Thyroid gland (tissue), 4 donors: ENCODE data around the gene CDH18.

Source experiments
- POLR2A ChIP-seq, 2 donors: fragments of 450-650 bp; IDR thresholded peaks; one replicate each; pipeline ENCODE4 v1.6.1; 2017; ENCODE audit warnings: antibody characterized with exemption in 2 of 2, mild to moderate bottlenecking in 2 of 2, moderate library complexity in 1 of 2
- TF ChIP-seq, protein P1 (sequence below), 6 experiments: fragments of 200-600 bp in 3 of 6; fragments of 450-650 bp in 3 of 6; sonication (generic) in 3 of 6; IDR thresholded peaks; one replicate each; pipeline ENCODE4 v1.5.1; 2016 to 2019; ENCODE audit warnings: antibody characterized with exemption in 6 of 6, mild to moderate bottlenecking in 2 of 6, inconsistent platforms in 1 of 6, moderate library complexity in 1 of 6

DNA sequence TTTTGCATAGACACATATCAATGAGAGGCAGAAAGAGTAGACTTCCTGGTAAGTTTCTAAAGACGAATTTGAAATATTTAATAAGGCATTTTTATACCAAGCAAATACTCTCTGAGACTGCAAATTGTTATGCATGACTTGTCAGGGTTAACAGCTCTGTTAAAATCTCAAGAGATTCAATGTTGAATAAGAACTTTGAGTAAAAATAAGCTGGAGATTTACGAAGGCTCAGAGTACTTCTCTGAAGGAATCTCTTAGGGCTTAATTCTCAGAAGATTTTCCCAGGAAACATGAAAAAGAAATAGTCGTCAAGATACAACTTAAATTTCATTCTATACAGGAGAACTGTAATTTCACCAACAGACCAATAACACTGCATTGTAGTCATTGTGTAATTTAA is 259.4 kb downstream of the CDH18 start:
- TF ChIP-seq, protein P1, sequence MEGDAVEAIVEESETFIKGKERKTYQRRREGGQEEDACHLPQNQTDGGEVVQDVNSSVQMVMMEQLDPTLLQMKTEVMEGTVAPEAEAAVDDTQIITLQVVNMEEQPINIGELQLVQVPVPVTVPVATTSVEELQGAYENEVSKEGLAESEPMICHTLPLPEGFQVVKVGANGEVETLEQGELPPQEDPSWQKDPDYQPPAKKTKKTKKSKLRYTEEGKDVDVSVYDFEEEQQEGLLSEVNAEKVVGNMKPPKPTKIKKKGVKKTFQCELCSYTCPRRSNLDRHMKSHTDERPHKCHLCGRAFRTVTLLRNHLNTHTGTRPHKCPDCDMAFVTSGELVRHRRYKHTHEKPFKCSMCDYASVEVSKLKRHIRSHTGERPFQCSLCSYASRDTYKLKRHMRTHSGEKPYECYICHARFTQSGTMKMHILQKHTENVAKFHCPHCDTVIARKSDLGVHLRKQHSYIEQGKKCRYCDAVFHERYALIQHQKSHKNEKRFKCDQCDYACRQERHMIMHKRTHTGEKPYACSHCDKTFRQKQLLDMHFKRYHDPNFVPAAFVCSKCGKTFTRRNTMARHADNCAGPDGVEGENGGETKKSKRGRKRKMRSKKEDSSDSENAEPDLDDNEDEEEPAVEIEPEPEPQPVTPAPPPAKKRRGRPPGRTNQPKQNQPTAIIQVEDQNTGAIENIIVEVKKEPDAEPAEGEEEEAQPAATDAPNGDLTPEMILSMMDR (IDR thresholded peaks at IDR 0.05), result no peak
- no peak for TF ChIP-seq POLR2A (IDR thresholded peaks at IDR 0.05)
